ENCODE measurements around the gene NDUFA11. TPM values are rescaled to one million over a fixed set of nuclear protein-coding genes. Genes with fewer than 3 reads are reported as not detected.

Gene NDUFA11
- polyA plus RNA-seq, 4 donors = 132 to 235 (median 194) TPM

DNA sequence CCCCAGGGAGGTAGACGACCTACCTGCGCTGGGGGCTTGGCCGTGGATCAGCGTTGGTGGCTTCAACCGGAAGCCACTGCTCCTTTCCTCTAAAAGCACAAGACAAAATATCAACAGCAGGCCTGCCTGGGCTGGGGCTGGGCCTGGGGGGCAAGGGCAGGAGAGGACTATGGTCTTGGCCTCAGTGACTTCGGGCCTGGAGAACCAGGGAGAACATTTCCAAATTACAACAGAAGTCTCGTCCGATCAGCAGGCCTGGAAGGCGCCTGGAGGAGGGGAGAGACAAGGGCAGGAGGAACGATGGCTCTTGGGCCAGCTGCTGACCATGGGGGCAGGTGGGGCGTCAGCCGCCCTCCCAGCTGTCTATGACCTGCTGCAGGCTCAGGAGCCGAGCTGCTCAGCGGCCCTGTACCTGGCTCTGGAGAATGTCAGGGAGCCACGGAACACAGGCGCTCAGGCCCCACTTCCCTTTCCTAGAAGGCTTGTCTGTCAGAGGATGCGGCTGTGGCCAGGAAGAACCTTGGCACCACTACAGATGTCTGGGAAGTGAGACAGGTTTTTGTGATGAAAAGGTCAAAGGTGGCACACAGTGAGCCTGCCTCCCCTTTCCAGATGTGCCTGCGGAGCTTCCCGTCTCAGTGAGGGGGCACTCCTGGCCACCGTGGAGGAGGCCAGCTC is 29.9 kb upstream of the NDUFA11 start:
- DNase-seq (ENCODE audit: low read depth in 4 of 4, low spot score in 2 of 4) = no peak

DNA sequence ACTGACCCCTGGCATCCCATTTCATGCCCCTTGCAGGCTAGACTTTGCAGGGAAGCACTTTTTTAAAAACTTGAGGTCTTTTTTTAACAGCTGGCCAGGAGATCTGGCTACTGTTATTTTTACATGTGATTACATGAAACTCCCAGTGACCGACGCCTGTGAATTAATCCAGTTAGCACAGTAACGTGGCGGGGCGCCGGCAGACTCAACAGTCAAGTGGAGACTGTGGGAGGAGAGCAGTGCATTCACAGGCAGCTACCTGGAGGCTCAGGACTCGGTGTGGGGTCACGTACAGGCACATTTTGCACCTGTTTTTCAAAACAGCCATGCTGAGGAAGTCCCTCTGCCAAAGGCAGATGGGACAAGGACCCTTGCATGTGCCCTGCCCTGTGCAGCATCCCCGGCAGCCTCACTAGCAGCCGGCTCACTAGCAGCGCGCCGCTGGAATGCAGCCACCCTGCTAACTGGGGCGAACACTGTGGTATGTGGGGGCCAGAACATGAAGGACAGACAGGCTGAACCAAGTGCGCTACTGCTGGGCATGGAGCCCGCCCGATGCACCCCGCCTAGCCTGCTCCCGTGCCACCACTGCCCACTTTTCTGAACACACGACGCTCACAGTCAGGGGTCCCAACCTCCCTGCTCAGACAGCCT is 29.1 kb upstream of the NDUFA11 start:
- DNase-seq (ENCODE audit: low read depth in 4 of 4, low spot score in 2 of 4) = no peak

DNA sequence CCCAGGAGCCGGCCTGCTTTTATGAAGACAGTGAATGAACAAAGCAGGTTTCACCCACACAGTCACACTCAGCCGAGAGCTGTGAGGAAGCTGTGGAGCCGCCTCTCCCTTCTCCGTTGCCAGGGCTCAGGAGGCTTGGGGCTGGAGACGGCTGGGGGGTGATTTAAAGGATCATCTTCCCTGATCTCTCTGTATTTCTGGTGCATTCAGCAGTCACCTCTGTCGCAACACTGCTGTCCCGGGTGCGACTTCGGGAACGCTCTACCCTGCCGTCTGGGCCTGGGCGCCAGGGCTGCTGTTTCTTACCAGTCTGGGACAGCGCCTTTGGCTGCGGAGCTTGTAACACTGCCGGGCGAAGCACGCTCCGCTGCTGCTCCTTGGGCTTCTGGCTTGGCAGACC is 28.6 kb upstream of the NDUFA11 start:
- DNase-seq (ENCODE audit: low read depth in 4 of 4, low spot score in 2 of 4) = no peak

DNA sequence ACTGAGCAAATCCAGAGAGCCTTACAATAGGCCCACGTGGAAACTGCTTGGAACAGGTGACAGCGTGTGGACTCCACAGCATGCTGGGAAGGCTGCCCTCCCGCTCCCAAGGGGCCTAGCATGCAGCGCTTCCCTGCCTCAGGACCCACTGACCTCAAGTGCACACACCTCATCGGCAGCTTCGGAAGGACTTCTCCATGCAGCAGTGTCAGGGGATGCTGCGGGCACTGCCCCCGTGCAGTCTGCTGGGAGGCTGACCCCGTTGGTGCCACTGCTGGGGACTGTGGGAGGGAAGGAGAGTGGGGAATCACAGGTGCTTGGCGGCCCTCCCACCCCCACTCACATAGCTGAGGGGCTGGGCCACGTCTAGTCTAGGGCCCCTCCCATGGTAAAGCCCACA is 27.7 kb upstream of the NDUFA11 start:
- no peak for DNase-seq (ENCODE audit: low read depth in 4 of 4, low spot score in 2 of 4)

DNA sequence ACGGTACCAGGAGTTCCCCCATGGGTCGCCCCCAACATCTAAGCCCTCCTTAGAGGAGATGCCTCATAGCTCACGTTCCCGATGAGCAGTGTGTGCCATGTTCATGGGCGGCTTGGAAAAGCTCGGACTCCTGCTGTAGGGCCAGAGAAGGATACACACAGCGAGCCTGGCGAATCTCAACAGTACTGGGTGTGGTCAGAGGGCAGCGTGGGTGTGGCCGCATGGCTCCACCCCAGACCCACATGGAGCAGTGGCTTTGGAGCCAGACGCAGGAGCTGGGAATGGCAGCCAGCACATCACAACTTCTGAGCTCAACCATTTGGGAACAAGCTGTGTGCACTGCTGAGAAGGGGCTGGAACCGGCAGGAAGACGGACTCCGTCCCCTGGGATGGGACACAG is 26.0 kb upstream of the NDUFA11 start:
- no peak for DNase-seq (ENCODE audit: low read depth in 4 of 4, low spot score in 2 of 4)

DNA sequence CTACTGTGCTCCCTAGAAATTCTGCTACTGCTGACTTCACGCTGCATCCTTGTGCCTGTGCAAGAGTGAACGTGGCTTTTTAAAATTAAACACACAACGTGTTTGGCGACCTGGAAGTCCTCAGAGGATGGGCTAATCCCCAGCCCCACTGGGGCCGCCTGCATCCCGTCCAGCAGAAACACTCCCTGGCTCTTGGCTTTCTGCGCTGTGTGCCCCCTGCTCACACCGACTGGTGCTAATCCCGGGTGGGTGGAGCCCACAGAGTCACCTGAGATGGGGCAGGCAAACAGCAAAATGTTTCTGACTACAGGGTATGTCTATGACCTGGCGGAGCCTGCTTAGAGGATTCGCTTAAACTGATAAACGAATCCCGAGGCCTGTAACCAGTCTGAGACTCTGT is 25.6 kb upstream of the NDUFA11 start:
- DNase-seq (ENCODE audit: low read depth in 4 of 4, low spot score in 2 of 4) = no peak

DNA sequence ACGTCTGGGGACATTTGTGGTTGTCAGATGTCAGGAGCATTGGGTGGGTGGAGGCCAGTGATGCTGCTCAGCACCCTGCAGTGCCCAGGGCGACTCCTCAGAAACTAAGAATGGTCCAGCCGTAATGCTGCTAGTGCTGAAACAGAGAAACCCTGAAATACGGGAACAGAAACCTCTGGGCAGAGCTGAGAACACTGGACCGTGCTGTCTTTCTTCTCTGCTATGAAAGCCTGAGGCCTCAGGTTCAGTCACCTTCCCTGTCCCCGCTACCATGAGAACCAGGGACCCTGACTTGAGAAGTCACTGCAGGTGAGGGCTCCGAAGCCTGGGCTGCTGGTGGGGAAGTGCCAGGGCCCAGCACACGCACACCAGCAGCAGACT is 23.8 kb upstream of the NDUFA11 start:
- no peak for DNase-seq (ENCODE audit: low read depth in 4 of 4, low spot score in 2 of 4)

DNA sequence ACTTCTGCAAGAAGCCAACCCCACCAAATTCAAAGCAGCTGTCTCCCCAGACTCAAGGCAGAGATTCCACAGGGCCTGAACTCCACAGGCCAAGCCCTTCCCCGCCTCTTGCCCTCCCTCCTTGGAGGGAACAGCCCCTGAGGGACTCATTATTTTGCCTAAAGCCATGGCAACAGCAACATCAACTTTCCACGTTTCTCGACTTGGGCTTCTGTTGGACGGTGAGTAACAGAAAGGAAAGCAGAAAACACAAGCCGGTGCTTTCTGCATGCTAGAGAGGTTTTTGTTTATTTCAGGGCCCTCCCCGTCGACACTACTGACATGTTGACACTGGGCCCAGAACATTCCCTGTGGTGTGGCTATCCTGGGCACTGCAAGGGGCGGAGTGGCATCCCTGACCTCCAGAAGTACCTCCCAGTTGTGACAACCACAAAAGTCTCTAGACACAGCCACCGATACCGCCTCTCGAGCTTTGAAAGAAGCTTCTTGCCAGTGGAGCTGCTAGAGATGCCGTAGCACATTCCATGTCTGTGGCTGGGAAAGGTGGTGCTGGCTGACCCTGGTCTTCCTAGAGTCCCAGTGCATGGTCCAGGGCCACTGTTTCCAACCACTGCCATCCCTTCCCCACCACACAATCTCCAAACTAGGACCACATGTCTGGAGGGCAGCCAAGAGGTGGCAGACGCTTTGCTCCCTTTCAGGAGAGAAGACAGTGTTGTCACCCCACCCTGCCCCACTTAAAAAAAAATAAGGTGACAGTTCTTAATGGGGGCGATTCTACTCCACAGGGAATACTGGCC is 23.3 kb upstream of the NDUFA11 start:
- no peak for DNase-seq (ENCODE audit: low read depth in 4 of 4, low spot score in 2 of 4)

DNA sequence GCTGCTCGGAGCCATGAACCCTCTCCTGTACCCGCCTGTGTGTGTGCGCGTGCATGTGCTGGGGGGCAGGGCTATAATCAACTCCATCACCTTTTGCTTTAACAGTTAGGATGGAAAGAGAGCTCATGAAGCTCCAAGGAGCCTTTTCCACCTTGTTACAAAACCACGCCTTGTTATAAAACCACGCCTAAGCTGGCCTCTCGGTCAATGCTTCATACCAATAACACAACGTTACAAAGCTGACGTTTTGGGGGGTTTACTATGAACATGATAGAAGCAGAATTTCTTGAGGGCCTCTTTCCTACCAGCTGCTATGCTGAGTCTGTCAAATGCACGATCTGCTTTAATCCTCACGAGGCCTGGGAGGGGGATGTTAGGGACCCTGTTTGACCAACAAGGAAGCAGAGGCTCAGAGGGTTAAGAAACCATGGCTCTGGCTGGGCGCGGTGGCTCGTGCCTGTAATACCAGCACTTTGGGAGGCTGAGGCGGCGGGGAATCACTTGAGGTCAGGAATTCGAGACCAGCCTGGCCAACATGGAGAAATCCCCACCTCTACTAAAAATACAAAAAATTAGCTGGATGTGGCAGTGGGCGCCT is 22.3 kb upstream of the NDUFA11 start:
- no peak for DNase-seq (ENCODE audit: low read depth in 4 of 4, low spot score in 2 of 4)

DNA sequence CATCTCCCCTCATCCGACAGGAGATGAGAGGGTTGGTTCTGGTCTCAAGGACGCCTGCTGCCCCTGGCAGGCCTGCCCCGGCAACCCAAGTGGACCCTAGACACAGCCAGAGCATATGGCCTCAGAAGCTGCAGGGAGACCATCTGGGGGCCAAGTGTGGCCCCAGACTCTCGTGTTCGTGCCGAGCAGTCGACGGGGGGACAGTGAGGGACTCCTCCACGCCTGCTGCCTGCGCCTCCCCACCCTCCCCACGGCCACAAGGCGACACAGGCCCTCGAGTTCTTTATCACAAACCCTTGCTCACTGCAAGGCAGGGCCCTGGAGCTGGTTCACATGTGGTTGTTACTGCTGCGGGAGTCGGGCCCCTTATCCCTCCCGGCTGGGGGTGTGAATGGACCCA is 19.8 kb upstream of the NDUFA11 start:
- DNase-seq (ENCODE audit: low read depth in 4 of 4, low spot score in 2 of 4) = no peak

DNA sequence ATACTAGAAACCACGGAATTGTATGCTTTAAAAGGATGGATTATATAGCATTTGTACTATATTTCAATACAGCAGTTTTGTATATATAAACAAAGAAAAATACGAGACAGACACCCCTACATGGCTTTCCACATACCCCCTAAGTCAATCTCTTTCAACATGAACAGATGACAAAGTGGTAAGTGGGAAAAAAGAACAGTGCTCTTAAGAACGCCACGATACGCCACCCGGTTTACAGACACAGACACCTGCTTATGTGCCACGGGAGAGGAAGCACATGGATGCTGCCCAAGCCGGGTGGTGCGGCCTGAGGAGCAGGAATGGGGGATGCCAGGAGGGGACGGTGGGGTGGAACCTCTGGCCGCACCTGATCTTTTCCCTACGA is 18.6 kb upstream of the NDUFA11 start:
- DNase-seq (ENCODE audit: low read depth in 4 of 4, low spot score in 2 of 4) = no peak

DNA sequence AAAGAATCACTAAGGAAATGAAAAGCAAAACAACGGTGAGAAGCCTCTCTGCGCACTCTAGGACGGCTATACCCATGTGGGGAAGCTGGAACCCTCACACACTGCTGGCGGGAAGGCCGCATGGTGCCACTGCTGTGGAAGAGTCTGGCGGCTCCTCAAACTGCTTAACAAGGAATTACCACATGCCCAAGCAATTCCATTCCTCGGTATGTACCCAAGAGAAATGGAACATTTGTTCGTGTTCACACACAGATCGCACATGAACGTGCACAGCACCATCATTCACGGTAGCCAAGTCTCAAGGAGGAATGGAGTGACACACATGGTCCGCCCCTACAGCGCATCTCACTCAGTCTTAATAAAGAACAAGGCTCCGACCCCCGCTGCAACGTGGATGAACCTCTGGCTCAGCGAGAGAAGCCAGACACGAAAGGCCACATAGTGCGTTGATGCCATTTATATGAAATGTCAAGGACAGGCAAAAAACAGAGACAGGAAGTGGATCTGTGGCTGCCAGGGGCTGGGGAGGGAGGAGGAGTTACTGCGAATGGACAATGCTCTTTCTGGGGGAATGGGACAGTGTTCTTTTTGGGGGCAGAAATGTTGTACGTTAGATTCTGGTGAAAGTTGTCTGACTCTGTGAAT is 18.0 kb upstream of the NDUFA11 start:
- DNase-seq (ENCODE audit: low read depth in 4 of 4, low spot score in 2 of 4) = no peak

DNA sequence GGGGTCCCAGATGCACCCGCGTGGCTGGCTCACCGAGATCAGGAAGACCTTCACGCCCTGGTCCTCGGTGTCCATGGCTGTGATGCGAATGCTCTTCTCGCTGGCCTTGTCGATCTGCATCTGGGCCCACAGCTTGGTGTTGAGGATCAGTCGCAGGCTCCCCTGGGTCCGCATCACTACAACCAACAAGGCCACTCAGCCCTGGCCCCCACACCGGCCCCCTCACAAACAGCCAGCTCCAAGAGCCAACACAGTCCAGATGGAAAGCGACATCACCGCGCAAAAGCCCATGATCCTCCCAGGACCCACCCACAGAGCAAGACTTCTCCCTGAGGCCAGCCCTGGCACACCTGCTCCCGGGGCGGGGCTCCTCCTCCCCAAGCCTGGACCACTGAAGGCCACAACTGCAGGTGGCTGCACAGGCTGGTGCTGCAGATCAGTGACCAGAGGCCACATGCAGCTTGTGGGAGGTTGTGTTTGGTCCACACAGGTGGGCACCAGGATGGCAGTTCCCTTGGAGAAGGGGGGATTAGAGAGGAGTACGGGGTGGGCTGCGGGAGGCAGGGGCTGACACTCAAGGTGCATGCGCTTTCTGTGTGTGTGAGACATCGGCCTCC is 15.0 kb upstream of the NDUFA11 start:
- no peak for DNase-seq (ENCODE audit: low read depth in 4 of 4, low spot score in 2 of 4)

DNA sequence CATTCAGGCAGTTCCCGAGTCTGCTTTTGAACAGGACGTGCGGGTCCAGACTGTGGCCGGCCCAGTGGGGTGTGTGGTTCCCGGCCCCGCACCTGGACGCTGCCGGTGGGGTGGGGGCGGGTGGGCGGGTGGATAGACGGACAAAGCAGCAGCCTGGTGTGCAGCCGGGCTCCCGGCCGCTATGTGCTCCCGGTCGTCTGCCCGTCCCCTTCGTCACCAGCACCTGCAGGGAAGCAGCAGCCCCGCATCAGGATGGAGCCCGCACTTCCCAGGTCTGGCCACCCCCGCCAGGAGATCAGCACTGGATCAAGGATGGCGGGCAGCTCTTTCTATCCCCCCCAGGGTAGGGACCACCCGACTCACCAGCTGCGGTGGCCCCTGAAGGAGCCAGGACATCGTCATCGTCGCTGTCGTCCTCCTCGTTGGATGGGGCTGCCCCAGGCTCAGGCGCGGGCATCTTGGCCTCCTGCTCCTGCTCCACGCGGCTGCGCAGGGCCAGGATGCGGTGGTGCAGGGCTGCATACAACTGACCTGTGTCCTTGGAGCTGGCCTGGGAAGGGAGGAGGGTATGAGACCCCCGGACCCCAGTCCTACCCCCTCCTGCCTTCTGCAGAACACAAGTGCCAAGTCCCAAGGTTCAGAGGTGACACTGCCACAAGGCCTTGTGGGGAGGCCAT is 14.0 kb upstream of the NDUFA11 start:
- DNase-seq (ENCODE audit: low read depth in 4 of 4, low spot score in 2 of 4) = no peak

DNA sequence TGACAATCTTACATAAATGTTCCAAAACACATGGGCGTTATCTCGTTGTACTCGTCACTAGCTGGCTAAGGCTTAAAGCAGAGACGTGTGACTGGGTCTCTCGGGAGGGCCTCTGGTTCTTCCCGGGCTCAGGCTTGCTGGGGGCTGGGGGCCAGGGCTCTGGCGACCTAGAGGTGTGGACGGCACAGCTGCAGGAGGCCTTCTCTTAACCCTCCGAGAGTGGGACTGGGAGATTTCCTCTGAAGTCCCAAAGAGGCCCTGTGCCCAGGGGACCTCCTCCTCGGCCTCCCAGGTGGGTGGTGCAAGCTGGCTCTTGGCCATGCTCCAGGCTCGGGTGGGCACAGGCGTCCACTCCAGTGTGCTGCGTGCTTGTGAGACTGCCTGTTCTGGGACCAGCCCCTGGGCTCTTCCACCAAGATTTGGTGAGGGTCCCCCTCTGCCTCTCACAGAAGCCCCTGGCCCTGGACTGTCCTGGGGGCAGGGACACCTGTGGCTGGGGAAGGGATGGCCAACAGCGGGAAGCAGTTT is 12.7 kb upstream of the NDUFA11 start:
- no peak for DNase-seq (ENCODE audit: low read depth in 4 of 4, low spot score in 2 of 4)

DNA sequence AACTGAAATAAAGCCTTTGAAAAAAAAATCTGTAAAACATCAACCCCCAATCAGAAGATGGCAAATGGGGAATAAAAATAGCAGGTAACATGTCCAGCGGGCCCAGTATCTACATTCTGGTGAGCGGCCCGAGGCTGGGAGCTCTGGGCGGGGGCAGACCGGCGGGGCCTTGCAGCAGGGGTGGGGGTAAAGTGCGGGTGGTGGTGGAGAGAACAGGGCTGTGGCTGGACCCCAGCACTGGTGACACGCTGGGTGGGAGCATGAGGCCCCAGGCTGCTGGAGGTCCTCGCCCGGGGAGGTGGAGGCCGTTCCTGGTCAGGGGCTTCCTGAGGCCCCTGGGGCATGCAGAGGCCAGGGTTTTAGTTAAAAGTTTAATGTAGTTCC is 12.2 kb upstream of the NDUFA11 start:
- DNase-seq (ENCODE audit: low read depth in 4 of 4, low spot score in 2 of 4) = no peak

DNA sequence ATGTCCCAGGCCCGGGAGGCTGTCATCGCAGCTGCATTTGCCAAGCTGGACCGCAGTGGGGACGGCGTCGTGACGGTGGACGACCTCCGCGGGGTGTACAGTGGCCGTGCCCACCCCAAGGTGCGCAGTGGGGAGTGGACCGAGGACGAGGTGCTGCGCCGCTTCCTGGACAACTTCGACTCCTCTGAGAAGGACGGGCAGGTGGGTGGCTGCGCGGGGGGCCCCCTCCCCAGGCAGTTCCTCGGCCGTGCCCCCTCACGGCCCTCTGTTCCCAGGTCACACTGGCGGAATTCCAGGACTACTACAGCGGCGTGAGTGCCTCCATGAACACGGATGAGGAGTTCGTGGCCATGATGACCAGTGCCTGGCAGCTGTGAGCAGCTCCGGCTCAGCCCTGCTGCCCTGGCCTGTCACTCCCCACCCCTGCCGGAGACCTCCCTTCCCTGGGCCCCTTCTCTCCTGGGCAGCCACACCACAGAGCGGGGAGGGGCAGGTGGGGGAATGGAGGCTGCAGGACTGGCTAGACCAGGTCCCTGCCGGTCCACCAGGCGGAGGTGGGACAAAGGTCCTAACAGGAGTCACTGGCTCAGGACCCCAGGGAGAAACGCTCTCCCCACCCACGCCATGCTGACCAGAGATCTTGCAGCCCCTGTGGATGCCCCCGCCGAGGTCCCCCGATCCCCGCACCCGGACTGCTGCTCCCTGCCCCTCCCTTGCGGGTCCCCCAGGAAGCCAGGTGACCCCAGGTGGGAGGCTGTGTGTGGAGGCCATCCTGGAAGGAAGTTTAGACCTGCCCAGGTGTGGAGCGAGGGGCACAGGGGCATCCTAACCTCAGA is 11.6 kb upstream of the NDUFA11 start:
- DNase-seq (ENCODE audit: low read depth in 4 of 4, low spot score in 2 of 4) = peak in 1 of 4 donors; percentile 53

DNA sequence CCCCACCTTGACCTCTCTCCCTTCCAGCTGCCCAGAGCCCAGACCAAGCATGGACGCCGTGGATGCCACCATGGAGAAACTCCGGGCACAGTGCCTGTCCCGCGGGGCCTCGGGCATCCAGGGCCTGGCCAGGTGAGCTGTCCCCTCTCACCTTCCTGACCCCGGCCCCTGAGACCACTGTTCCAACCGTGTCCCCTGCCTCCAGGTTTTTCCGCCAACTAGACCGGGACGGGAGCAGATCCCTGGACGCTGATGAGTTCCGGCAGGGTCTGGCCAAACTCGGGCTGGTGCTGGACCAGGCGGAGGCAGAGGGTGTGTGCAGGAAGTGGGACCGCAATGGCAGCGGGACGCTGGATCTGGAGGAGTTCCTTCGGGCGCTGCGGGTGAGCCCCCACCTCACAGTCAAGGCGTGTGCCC is 10.8 kb upstream of the NDUFA11 start:
- no peak for DNase-seq (ENCODE audit: low read depth in 4 of 4, low spot score in 2 of 4)

Measured in left renal cortex interstitium (tissue), 4 donors.